Measurements from ENCODE around the gene ELAVL3. TPM values are rescaled to one million over a fixed set of nuclear protein-coding genes. Genes with fewer than 3 reads are reported as not detected.

The ELAVL3 gene
- total RNA-seq, 4 donors from 2014 or later, result 0.95 TPM; not detected in 3

DNA sequence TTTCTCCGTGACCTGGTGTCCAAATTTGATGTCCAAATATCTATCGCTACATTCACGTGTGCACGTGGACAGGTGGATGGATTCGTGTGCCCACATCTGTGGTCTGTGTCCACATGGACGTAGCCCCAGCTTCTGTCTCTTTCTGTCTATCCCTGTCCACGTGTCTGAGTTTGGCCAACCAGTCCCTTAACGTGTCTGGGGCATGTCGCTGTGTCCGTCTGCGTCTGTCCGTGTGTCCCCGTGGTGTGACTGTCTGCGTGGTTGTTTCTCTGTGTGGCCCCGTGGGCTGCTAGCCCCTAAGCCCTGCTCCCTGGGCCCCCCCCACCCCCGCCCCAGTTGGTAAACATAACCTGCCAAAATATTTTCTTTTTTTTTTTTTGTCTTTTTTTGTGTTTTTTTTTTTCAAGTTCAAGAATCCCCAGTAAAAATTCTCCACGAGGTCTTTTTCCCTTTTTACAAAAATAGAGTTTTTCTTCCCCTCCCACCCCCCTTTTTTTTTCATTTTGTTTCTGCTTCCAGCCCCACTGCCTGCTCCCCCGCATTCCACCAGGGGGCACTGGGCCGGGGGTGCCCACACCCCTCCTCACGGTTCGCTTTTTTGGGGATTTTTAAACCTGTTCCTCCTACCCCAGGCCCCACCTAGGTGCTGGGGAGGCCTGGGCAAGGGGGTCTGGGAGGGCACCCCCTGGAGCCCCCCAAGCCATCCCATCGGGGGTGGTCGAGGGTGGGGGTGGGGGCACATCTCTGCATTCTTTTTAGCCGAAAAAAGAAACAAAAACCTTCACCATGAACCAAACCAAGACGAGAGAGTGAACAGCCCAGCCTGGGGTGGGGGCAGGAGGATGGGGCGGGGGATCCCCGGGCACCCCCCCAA is 27.1 kb downstream of the ELAVL3 start:
- DNase-seq, result no peak
- Histone ChIP-seq H3K27me3 (no peaks in the 10 kb centered on the region), H3K4me3 (no peak overlapping the region), H3K4me1 (no peaks in the 10 kb centered on the region), H3K27ac (no peak overlapping the region), H3K9me3 (no peaks in the 10 kb centered on the region), H3K36me3 (peaks cover 0 to 19% (median 0%) of the 10 kb centered on the region in 3 donors)
- TF ChIP-seq POLR2A (IDR thresholded peaks at IDR 0.05), result no peak
- TF ChIP-seq, protein P1, sequence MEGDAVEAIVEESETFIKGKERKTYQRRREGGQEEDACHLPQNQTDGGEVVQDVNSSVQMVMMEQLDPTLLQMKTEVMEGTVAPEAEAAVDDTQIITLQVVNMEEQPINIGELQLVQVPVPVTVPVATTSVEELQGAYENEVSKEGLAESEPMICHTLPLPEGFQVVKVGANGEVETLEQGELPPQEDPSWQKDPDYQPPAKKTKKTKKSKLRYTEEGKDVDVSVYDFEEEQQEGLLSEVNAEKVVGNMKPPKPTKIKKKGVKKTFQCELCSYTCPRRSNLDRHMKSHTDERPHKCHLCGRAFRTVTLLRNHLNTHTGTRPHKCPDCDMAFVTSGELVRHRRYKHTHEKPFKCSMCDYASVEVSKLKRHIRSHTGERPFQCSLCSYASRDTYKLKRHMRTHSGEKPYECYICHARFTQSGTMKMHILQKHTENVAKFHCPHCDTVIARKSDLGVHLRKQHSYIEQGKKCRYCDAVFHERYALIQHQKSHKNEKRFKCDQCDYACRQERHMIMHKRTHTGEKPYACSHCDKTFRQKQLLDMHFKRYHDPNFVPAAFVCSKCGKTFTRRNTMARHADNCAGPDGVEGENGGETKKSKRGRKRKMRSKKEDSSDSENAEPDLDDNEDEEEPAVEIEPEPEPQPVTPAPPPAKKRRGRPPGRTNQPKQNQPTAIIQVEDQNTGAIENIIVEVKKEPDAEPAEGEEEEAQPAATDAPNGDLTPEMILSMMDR (IDR thresholded peaks at IDR 0.05), result peak in 4 of 6 experiments; percentile 8 to 39 (median 20)

DNA sequence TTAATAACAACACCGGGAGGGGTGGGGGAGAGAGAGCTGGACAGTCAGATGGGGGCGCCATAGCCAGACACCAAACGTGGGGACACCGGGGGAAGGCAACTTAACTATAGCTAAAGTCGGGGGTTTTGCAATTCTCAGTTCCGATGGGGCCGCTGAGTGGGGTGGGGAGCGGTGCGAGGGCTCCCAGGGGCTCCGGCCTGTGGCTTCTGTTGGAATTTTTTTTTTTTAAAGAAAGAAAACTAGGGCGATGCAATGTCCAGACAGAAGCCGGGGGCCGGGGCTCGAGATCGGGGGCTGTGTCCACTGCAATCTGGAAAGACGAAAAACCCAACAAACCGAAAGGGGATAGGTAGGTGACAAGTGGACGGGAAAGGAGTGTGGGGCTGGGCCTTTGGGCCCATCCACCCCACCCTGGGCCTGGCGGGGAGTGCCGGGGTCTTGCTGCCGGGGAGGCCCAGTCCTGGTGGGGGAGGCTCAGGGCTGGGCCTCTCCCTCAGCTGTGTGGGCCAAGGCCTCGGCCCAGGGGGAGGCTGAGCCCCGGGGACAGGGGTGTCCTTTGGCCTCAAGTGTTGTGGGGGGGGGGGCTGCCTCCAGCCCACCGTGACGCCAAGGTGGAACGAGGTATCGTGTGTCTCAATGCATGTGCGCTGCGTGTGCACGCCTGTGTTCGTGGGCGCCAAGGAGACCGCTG is 28.1 kb downstream of the ELAVL3 start:
- no peaks in the 10 kb centered on the region for H3K4me1 ChIP-seq
- H3K36me3 ChIP-seq, result peaks cover 0 to 28% (median 0%) of the 10 kb centered on the region in 3 donors
- no peak for TF ChIP-seq POLR2A (IDR thresholded peaks at IDR 0.05)
- TF ChIP-seq, protein P1 (IDR thresholded peaks at IDR 0.05), result no peak
- no peak overlapping the region for H3K27ac ChIP-seq
- no peak overlapping the region for H3K4me3 ChIP-seq
- no peaks in the 10 kb centered on the region for H3K27me3 ChIP-seq
- no peak for DNase-seq
- no peaks in the 10 kb centered on the region for H3K9me3 ChIP-seq

DNA sequence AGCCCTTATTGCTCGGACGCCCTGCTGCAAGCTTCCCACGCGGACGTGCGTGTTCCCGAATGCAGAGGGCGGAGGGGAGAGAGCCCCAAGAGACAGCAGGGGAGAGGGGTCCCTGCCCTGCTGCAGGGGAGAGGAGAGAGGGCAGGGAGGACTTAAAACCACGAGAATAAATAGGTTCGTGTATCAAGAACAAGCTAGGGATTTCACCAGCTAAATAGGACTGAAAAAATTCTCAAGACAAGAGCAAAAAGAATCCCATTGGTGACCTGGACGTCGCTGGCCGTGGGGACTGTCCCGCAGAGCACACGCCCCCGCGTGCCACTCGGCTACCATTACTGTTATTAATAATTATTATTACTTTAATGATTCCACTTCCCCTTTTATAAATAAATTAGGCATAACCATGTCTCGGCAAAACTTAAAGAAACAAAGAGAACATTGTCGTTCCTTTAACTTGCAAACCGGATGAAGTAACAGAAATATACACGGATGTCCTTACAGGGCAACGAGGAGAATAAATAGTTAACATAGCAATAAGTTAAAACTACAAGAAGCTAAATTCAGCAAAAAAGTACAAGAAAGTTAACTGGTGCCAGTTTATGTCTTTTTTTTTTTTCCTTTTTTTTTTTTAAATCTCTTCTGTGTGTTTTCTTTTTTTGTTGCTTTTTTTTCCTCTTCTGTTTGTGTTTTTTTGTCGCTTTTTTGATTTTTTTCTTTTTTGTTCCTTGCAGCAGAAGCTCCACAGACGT is 28.8 kb downstream of the ELAVL3 start:
- no peak overlapping the region for H3K4me3 ChIP-seq
- no peak for DNase-seq
- H3K27me3 ChIP-seq, result no peaks in the 10 kb centered on the region
- no peak for TF ChIP-seq POLR2A (IDR thresholded peaks at IDR 0.05)
- TF ChIP-seq, protein P1 (IDR thresholded peaks at IDR 0.05), result no peak
- no peaks in the 10 kb centered on the region for H3K4me1 ChIP-seq
- H3K27ac ChIP-seq, result no peak overlapping the region
- peaks cover 0 to 35% (median 0%) of the 10 kb centered on the region in 3 donors for H3K36me3 ChIP-seq
- H3K9me3 ChIP-seq, result no peaks in the 10 kb centered on the region

- Histone ChIP-seq H3K9me3 (no peaks in the 10 kb centered on the region), H3K4me1 (no peaks in the 10 kb centered on the region), H3K27ac (no peak overlapping the region), H3K4me3 (no peak overlapping the region), H3K36me3 (peaks cover 0 to 42% (median 0%) of the 10 kb centered on the region in 3 donors), H3K27me3 (no peaks in the 10 kb centered on the region)
- DNase-seq, result no peak
- TF ChIP-seq, protein P1 (IDR thresholded peaks at IDR 0.05), result no peak
- TF ChIP-seq POLR2A (IDR thresholded peaks at IDR 0.05), result no peak
These were observed 29.4 kb downstream of the ELAVL3 start for GRCh38 chr19:11451327-11451870.

Measured in Peyer's patch (tissue), 4 donors.